Loucy (cell line): ENCODE results near the gene PTPRT.

Source experiments
- EZH2phosphoT487 ChIP-seq: fragments of 200-600 bp; IDR thresholded peaks from 2 replicates; pipeline ENCODE4 v1.6.1; 2018; ENCODE audit warnings: antibody characterized with exemption, mild to moderate bottlenecking, moderate library complexity, borderline replicate concordance
- TF ChIP-seq, protein P1 (sequence below): fragments of 200-600 bp; sonication (generic); conservative IDR thresholded peaks from 2 replicates; pipeline ENCODE4 v1.5.1; 2014; ENCODE audit warnings: mild to moderate bottlenecking, antibody characterized with exemption, low read length

- TF ChIP-seq, protein P1, sequence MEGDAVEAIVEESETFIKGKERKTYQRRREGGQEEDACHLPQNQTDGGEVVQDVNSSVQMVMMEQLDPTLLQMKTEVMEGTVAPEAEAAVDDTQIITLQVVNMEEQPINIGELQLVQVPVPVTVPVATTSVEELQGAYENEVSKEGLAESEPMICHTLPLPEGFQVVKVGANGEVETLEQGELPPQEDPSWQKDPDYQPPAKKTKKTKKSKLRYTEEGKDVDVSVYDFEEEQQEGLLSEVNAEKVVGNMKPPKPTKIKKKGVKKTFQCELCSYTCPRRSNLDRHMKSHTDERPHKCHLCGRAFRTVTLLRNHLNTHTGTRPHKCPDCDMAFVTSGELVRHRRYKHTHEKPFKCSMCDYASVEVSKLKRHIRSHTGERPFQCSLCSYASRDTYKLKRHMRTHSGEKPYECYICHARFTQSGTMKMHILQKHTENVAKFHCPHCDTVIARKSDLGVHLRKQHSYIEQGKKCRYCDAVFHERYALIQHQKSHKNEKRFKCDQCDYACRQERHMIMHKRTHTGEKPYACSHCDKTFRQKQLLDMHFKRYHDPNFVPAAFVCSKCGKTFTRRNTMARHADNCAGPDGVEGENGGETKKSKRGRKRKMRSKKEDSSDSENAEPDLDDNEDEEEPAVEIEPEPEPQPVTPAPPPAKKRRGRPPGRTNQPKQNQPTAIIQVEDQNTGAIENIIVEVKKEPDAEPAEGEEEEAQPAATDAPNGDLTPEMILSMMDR, result no peak
- TF ChIP-seq EZH2phosphoT487, result no peak
These were observed 715.1 kb downstream of the PTPRT start for GRCh38 chr20:42474646-42475045.
